Stimulated activated CD4-positive, alpha-beta T cell treated with anti-CD3 and anti-CD28 coated beads, Interleukin-4, amount 100 ng/mL, for 48 hours (primary cell): Measurements from ENCODE around the gene SMIM17.
"Not testable (repeated sequence)": the region's sequence is repeated elsewhere in the genome, so short reads cannot be mapped to it uniquely, and the experiment has no call there.

ENCODE experiments used
- DNase-seq, 2 donors: peaks; one replicate each; pipeline ENCODE4 v3.0.0-alpha.2; 2020; ENCODE audit warnings: low read depth in 2 of 2

SMIM17 gene

DNA sequence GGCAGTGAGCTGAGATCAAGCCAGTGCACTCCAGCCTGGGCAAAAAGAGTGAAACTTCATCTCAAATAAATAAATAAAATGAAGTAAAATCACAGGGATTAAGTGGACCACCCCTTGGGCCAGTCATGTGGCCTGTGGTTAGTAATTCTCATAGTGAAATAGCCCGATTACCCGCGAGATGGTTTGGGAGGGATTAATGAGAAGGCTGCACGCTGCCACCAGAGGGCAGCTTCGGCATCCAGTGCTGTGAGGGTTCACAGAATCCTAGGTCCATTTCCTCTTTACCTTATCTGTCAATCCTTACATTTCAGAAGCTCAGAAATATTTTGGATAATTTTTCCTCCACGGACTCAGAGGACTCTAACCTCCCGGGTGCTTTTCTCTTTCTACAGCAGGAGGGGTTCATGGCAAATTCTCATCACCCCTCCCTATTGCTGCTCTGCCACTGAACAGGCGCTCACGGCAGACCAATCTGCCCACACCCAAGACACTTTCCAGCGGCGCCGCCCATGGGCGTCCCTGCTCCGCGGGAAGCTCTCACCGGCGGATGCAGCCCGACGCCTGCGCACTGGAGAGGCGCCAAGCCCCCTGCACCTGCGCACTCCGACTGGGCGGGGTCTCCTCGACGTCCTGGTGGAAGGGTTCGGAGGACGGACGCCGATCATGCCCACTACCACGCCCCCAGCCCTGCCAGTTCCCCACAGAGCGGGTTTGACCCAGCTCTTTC lies 17.6 kb downstream of the SMIM17 start:
- no peak for DNase-seq

DNA sequence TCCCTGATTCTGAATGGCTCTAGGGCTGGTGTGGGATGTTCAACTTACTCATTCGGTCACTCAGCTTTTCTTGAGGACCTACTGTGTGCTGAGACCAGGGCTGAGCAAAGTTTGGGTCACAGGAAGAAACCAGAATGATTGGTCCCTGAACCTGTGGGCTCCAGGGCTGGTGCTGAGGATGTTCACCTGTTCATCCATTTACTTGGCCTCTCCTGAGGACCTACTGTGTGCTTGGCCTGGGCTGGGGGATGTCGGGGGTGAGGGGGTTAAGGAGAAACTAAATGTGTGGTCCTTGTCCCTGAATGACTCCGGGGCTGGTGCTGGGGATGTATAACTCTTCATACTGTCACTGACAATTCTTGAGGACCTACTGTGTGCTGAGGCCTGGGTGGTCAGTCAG lies 18.3 kb downstream of the SMIM17 start:
- no peak for DNase-seq

DNA sequence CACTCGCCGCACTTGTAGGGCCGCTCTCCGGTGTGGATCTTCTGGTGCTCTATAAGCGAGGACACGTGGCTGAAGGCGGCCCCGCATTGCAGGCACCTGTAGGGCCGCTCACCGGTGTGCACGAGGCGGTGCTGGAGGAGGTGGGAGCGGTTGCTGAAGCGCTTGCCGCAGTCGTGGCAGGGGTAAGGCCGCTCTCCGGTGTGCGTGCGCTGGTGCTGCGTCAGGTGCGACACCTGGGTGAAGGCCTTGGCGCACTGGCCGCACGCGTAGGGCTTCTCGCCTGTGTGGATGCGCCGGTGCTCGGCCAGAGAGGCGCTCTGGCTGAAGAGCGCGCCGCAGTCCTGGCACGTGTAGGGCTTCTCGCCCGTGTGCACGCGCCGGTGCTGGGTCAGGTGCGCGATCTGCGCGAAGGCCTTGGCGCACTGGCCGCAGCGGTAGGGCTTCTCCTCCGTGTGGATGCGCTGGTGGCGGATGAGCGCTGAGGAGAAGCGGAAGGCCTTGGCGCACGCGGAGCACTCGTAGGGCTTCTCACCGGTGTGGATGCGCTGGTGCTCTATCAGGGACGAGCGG lies 21.1 kb downstream of the SMIM17 start:
- DNase-seq, result no peak

DNA sequence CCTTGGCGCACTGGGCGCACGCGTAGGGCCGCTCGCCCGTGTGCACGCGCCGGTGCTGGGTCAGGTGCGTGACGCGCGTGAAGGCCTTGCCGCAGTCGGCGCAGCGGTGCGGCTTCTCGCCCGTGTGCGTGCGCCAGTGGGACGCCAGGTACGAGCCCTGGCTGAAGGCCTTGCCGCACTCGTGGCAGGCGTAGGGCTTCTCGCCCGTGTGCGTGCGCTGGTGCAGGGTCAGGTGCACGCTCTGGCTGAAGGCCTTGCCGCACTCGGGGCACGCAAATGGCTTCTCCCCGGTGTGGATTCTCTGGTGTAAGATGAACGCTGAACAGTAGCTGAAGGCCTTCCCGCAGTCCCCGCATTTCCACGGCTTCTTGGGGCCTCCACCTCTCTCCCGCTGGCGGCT lies 21.6 kb downstream of the SMIM17 start:
- no peak for DNase-seq

DNA sequence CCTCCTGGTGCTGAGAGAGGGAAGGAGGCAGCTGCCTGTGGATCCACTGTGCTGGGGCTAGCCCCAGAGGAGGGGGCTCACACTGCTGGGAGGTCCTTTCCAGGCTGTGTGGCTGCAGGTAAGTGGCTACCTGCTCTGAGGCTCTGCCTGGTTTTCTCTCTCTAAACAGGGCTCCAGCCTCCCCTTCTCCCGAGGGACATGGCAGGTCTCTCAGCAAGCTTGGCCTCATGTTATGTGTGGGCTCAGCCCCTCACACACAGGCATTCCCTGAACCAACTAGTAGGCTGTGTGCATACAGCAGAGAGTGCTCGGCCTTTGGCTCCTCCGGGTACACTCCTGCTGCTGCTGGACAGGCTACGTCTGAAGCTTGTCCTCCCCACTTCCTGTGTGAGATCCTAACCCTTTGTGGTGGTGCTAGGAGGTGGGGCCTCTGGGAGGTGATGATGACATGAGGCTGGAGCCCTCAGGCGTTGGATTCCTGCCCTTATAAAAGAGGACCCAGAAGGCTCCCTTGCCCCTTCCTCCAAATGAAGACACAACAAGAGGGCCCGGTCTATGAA lies 24.4 kb downstream of the SMIM17 start:
- DNase-seq, result no peak

DNA sequence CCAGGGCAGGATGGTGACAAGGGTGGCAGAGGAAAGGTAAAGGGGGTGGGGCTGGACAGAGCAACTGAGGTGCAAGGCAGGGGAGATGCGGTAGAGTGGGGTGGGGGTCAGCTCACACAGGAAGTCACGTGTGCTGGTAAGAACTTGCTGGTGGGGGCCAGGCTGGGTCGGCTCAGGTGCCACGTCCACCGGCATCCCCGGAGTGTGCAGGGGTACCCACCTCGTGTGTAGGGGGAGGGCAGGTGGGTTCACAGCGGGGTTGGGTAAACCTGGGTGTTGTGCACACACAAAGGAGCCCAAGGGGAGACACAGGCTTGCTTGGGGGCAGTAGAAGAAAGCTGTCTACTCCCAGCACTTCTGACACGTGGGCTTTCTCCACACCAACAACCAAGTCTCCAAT lies 25.7 kb downstream of the SMIM17 start:
- no peak for DNase-seq

DNA sequence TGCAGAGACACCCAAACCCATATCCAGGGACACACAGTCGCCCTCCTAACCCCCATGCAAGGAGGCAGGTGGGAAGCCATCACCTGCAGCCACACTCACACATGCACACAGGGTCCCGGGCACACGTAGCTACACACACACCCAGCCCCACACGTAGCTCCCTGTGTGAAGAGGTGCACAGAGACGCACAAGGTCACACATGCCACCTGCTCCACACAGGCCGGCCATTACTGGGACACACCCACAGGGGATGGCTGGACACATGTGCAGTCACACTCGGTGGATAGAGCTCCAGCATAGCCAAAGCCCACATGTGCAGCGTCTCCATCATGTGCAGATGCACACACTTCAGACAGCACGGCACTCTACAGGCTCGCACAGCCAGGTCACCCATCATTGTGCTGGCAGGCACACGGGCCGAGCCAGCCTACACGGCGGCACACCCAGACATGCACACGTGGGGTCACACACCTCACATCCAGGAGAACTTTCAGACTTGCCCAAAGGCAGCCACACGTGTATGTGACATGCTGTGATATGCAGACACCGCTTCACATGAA lies 27.5 kb downstream of the SMIM17 start:
- DNase-seq, result no peak

DNA sequence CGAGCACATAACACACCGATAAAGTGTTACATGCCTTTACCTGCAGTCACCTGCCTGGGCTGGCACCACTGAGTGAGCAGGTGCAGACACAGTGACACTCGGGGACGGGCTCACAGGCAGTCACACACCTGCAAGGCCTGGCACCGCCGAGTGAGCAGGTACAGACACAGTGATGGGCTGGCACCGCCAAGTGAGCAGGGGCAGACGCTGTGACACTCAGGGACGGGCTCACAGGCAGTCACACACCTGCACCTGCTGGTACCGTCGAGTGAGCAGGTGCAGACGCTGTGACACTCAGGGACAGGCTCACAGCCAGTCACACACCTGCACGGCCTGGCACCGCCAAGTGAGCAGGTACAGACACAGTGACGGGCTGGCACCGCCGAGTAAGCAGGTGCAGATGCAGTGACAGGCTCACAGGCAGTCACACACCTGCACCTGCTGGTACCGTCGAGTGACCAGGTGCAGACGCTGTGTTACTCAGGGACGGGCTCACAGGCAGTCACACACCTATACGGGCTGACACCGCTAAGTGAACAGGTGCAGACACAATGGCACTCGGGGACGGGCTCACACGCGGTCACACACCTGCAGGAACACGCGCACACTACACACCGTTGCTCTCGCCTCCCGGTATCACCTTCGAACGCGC lies 28.1 kb downstream of the SMIM17 start:
- DNase-seq, result no peak

DNA sequence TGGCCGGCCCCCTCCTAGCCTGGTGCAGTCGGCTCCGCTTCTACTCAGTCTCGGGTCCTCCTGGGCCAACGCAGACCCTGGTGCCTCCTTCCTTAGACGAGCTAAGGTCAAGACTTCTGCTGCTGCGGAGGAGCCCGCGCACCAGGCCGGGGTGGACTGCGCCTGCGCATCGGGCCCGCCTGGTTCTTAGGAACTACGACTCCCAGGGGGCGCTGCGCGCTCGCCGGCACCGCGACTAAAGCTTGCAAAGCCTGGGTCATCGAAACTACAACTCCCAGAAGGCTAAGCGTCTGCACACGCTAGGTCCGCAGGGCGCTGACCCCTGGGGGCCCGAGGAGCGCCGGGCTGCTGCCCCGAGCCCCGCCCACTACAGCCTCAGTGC lies 28.6 kb downstream of the SMIM17 start, which contains the start of gene ZNF835:
Gene ZNF835 (minus strand): TSS at position 145 of the 382 bp plus-strand sequence. CDS start 6,559 bp downstream, outside the sequence.
- peak; percentile 63 to 80 for DNase-seq

DNA sequence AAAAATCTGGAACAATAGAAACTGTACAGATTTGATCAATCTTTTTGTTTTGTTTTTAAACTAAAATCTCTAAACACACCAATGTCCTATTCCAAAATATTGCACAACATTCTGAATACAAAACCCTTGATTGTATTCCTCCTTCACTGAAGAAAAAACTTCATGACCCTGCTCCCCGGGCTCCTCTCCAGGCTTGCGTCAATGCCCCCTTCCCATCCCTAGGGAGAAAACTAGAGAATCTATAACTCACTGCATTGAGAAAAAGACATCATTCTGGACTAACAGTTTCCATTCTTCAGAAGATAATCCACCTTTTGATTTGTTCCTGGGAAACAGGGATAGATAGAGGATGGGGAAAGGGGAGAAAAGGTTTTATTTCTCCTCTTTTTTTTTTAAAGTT lies 29.7 kb downstream of the SMIM17 start:
- DNase-seq, result not testable (repeated sequence)

DNA sequence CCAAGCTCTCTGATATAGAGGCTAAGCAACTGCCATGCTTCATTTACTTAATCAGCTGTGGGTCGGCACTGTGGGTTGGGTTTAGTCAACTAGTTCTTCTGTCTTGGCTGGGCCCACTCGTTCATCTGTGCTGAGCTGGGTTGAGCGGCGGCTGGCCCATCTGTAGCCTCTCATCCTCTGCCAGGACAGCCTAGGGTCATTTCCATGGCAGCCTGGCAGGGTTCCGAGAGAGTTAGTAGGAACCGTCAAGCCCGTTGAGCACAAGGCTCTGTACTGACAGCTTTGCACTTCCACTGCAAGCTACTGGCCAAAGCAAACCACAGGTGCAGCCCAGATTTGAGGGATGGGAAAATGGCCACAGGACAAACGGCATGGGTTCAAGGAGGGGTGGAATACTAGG lies 35.2 kb downstream of the SMIM17 start:
- no peak for DNase-seq

DNA sequence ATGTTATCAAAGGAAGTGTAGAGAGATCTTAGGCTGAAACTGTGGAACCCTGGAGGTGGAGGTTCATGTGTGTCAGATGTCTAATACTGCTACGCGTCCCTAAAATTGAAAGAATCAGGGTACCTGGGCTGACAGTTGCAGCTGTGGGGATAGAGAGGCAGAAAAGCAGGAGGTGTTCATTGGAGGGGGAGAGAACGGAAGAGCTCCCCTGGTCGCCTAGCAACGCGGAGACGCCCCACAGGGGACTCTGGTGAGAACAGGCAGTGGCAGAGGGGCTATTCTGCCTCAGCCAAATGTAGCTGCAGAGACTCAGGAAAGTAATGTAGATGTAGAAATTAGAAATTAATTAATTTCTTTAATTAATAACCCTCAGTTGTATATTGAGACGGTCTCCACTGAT lies 38.7 kb downstream of the SMIM17 start:
- DNase-seq, result no peak

DNA sequence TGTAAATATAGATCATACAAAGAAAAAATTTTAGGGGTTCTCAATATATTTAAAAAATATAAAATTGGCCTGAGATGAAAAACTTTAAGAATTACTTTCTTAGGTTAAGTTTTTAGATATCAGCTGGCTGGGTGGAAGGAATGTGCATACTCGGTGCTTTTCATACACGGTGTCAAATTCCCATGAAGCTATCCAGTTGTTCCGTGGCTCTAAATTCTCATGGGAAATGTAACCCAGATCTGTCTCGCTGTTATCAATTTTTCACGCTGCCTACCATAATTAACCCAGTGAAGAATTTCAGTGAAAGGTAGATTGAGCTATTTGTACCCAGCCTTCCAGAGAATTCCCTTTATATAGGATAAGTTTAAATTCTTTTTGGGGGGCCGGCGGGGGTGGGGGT lies 40.2 kb downstream of the SMIM17 start:
- DNase-seq, result no peak

DNA sequence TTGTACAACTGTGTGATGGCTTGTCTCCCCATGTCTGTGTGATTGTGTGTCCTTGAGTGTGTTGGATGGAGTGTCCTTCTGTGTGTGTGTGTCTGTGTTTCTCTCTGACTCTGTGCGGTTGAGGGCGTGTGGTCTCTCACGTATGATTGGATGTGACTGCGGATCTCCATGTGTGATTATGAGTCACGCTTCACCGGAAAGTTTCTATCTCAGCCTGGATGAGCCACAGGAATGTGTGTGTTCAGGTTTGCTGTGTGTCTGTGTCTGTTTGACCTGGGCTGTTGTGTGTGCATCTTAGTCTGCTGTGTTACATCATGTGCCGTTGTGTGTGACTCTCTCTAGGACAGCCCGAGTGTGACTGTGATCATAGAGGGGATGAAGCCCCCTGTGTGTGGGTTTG lies 44.1 kb downstream of the SMIM17 start:
- DNase-seq, result no peak

DNA sequence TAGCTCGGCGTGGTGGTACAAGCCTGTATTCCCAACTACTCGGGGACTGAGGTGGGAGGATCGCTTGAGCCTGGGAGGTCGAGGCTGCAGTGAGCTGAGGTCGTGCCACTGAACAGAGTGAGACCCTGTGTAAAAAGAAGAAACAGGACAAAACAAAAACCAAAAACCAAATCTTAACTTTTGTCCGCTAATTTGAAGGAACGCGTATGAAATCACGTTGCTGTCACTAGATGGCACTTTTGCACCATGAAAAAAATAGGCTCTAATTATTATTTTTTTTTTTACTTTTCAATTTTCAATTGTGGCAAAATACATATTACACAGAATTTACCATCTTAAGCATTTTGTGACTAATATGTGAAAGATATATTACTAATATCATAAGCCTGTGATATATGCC lies 46.2 kb downstream of the SMIM17 start:
- no peak for DNase-seq

DNA sequence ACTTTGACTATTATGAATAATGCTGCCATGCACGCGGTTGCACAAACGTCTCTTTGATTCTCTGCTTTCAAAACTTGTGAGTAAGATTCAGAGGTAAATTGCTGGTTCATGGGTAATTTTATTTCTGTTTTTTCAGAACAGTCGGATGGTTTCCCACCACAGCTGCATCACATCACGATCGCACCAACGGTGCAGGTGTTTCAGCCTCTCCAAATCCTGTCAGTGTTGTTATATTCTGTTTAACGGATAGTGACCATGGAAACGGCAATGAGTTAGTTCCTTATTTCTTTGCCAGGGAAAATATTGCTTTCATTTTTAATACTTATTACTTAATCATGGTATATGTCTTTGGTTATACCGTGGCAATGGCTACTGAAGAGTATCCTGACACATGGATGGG lies 47.7 kb downstream of the SMIM17 start:
- no peak for DNase-seq

DNA sequence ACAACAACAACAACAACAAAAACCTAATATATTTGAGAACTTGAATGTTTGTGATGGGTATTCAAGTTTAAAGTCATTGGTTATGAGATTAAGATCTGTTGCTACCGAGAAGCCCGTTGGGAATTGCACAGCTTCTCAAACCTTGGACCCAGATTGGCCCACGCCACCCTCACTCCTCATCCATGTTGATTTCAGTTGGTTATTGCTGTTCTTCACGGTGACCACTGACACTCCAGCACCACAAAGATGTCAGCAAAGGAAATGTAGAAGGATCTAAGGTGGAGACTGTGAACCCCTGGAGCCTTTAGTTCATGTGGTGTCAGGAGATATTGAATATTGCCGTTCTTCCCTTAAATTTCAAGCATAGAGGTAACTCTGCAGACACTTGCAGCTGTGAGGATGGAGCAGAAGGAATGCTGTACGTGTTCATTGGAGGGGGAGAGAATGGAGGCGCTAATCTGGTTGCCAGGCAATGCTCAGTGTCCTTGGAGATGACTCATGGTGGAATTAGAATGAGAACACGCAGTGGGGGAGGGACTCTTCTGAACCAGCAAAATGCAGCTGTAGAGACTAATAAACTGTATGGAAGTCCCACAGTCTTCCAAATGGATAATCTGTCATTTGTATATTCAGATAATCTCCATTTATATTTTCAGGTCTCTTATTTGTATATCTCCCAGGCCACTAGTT lies 49.4 kb downstream of the SMIM17 start:
- DNase-seq, result no peak

DNA sequence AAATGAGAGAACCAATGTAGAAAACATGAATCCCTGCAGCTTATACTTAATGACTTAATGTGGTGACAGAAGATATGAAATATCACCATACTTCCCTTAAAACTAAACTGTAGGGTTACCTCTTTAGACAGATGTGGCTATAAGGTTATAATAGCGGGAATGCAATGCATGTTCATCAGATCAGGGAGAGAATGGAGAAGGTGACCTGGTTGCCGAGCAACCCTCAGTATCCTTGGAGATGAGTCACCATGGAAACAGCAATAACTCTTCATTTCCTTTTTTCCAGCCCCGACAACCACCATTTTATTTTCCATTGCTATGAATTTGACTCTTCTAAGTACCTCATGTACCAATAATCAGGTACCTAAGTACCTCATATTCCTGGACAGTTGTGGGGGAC lies 56.6 kb downstream of the SMIM17 start:
- DNase-seq, result no peak

DNA sequence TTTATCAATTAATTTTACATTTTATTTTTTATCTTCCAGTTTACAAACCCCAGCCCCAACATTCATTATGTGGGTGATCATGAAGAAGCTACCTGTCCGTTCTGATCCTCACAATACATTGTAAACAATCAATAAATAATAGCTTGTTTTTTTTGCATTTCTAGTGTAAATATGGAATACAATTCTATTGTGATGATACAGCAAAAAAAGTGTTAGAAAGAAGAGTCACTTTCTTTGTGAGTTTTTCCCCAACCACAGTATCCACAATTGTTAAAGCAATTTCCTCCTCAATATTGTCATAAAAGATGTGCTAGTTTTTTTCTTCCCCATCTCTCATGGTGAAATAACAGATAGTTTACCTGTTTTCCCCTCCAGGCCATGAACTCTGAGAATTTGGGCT lies 58.9 kb downstream of the SMIM17 start:
- no peak for DNase-seq

DNA sequence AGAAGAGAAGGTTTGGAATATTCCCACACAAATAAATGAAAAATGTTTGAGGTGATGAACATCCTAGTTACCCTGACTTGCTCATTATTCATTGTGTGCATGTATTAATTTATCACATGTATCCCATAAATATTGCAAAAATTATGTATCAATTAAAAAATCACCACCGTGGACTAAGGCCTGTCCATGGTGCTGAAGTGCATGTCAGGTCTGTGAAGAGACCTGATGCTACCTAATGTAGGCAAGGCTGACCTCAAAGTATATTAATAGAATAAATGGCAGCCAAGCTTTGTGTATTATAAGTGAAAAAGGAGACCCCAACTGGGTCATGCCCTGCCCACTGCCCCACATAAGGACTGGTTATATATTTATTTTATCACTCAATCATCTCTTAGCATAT lies 63.0 kb downstream of the SMIM17 start:
- DNase-seq, result no peak
